H9 (cell line): Measurements from ENCODE around the gene GTPBP4. TPM values are rescaled to one million over a fixed set of nuclear protein-coding genes. Genes with fewer than 3 reads are reported as not detected.

ENCODE experiments used
- DNase-seq: peaks from one replicate; pipeline ENCODE4 v3.0.0-alpha.2; 2017
- H2AFZ ChIP-seq: one replicate; pipeline ENCODE4 v1.6.1; 2013; ENCODE audit warnings: mild to moderate bottlenecking, low read length, control low read depth, moderate library complexity
- H2AK5ac ChIP-seq: 2 replicates; pipeline ENCODE4 v1.6.1; 2013; ENCODE audit warnings: low read length, control low read depth, mixed read lengths; ENCODE audit not compliant: insufficient read length
- H2BK120ac ChIP-seq: one replicate; pipeline ENCODE4 v1.6.1; 2013; ENCODE audit warnings: low read depth, mild to moderate bottlenecking, low read length, control low read depth, inconsistent platforms; ENCODE audit not compliant: poor library complexity, severe bottlenecking
- H2BK12ac ChIP-seq: 2 replicates; pipeline ENCODE4 v1.6.1; 2013; ENCODE audit warnings: low read length, control low read depth, mixed read lengths, low read depth; ENCODE audit not compliant: insufficient read length
- H2BK15ac ChIP-seq: 2 replicates; pipeline ENCODE4 v1.6.1; 2013; ENCODE audit warnings: low read depth, low read length, control low read depth
- H2BK20ac ChIP-seq: one replicate; pipeline ENCODE4 v1.6.1; 2013; ENCODE audit warnings: low read depth, mild to moderate bottlenecking, low read length, control low read depth, inconsistent platforms; ENCODE audit not compliant: poor library complexity, severe bottlenecking
- H2BK5ac ChIP-seq: 2 replicates; pipeline ENCODE4 v1.6.1; 2013; ENCODE audit warnings: low read length, control low read depth, mixed read lengths; ENCODE audit not compliant: insufficient read length
- H3K14ac ChIP-seq: 2 replicates; pipeline ENCODE4 v1.6.1; 2013; ENCODE audit warnings: low read length, control low read depth; ENCODE audit not compliant: insufficient read depth
- H3K18ac ChIP-seq: 2 replicates; pipeline ENCODE4 v1.6.1; 2013; ENCODE audit warnings: low read depth, mild to moderate bottlenecking, mixed read lengths, low read length, control low read depth; ENCODE audit not compliant: insufficient read length
- H3K23ac ChIP-seq: 2 replicates; pipeline ENCODE4 v1.6.1; 2013; ENCODE audit warnings: low read length, control low read depth, mixed read lengths, low read depth; ENCODE audit not compliant: insufficient read length
- H3K23me2 ChIP-seq: 2 replicates; pipeline ENCODE4 v1.6.1; 2013; ENCODE audit warnings: low read depth, mild to moderate bottlenecking, mixed read lengths, low read length, control low read depth; ENCODE audit not compliant: insufficient read length, poor library complexity, severe bottlenecking
- H3K27ac ChIP-seq: 2 replicates; pipeline ENCODE4 v1.5.1; 2013; ENCODE audit warnings: low read length, control low read depth, mixed read lengths, low read depth; ENCODE audit not compliant: insufficient read length
- H3K27me3 ChIP-seq: 2 replicates; pipeline ENCODE4 v1.6.1; 2013; ENCODE audit warnings: low read length, control low read depth, inconsistent platforms; ENCODE audit not compliant: insufficient read depth
- H3K4ac ChIP-seq: 2 replicates; pipeline ENCODE4 v1.6.1; 2013; ENCODE audit warnings: low read depth, mild to moderate bottlenecking, control low read depth, inconsistent platforms, low read length, moderate library complexity
- H3K4me1 ChIP-seq: 2 replicates; pipeline ENCODE4 v1.6.1; 2013; ENCODE audit warnings: low read length, control low read depth, inconsistent platforms; ENCODE audit not compliant: insufficient read depth
- H3K4me2 ChIP-seq: 2 replicates; pipeline ENCODE4 v1.6.1; 2013; ENCODE audit warnings: low read length, control low read depth, mixed read lengths; ENCODE audit not compliant: insufficient read length, insufficient read depth
- H3K56ac ChIP-seq: 2 replicates; pipeline ENCODE4 v1.6.1; 2013; ENCODE audit warnings: low read depth, mild to moderate bottlenecking, mixed read lengths, low read length, control low read depth; ENCODE audit not compliant: insufficient read length
- H3K79me1 ChIP-seq: 2 replicates; pipeline ENCODE4 v1.6.1; 2013; ENCODE audit warnings: low read depth, mild to moderate bottlenecking, moderate library complexity, low read length, control low read depth, inconsistent platforms; ENCODE audit not compliant: insufficient read depth, poor library complexity, severe bottlenecking
- H3K79me2 ChIP-seq: 2 replicates; pipeline ENCODE4 v1.6.1; 2013; ENCODE audit warnings: low read length, control low read depth, inconsistent platforms; ENCODE audit not compliant: insufficient read depth
- H3K9ac ChIP-seq: 2 replicates; pipeline ENCODE4 v1.6.1; 2013; ENCODE audit warnings: low read length, control low read depth, mixed read lengths; ENCODE audit not compliant: insufficient read length; ENCODE audit errors: extremely low read depth
- H3K9me3 ChIP-seq: one replicate; pipeline ENCODE4 v1.6.1; 2013; ENCODE audit warnings: low read depth, low read length, inconsistent platforms; ENCODE audit not compliant: control insufficient read depth
- H3T11ph ChIP-seq: one replicate; pipeline ENCODE4 v1.6.1; 2013; ENCODE audit warnings: mild to moderate bottlenecking, low read length, control low read depth, inconsistent platforms
- H4K20me1 ChIP-seq: one replicate; pipeline ENCODE4 v1.6.1; 2013; ENCODE audit not compliant: control insufficient read depth, insufficient read length, insufficient read depth
- H4K5ac ChIP-seq: 2 replicates; pipeline ENCODE4 v1.6.1; 2013; ENCODE audit warnings: low read depth, mild to moderate bottlenecking, mixed read lengths, low read length, control low read depth; ENCODE audit not compliant: insufficient read length
- H4K8ac ChIP-seq: replicated peaks from 2 replicates; pipeline ENCODE4 v1.6.1; 2013; ENCODE audit warnings: low read length, control low read depth, mixed read lengths, low read depth; ENCODE audit not compliant: insufficient read length
- H4K91ac ChIP-seq: 2 replicates; pipeline ENCODE4 v1.6.1; 2013; ENCODE audit warnings: low read depth, mild to moderate bottlenecking, moderate library complexity, mixed read lengths, low read length, control low read depth; ENCODE audit not compliant: insufficient read length
- H3K27ac Mint-ChIP-seq, 3 experiments: 2 replicates in 2 of 3; 3 replicates in 1 of 3; pipeline ENCODE4 v1.8.0; 2020 to 2021; ENCODE audit warnings: mixed read lengths in 3 of 3, mild to moderate bottlenecking in 1 of 3, moderate library complexity in 1 of 3
- H3K27me3 Mint-ChIP-seq: 2 replicates; pipeline ENCODE4 v1.8.0; 2021; ENCODE audit warnings: low read depth, mild to moderate bottlenecking, moderate library complexity, mixed read lengths
- H3K36me3 Mint-ChIP-seq, 3 experiments: 2 replicates in 2 of 3; 3 replicates in 1 of 3; pipeline ENCODE4 v1.8.0; 2020 to 2021; ENCODE audit warnings: low read depth in 3 of 3, mixed read lengths in 3 of 3; ENCODE audit not compliant: insufficient read depth in 1 of 3
- H3K4me1 Mint-ChIP-seq, 2 experiments: 2 replicates each; pipeline ENCODE4 v1.8.0; 2020; ENCODE audit warnings: mixed read lengths in 2 of 2
- H3K4me3 Mint-ChIP-seq, 2 experiments: 2 replicates in 1 of 2; 3 replicates in 1 of 2; pipeline ENCODE4 v1.8.0; 2020 to 2021; ENCODE audit warnings: mild to moderate bottlenecking in 2 of 2, mixed read lengths in 2 of 2, moderate library complexity in 1 of 2
- H3K9me3 Mint-ChIP-seq, 2 experiments: 2 replicates in 1 of 2; 3 replicates in 1 of 2; pipeline ENCODE4 v1.8.0; 2020; ENCODE audit warnings: mild to moderate bottlenecking in 2 of 2, mixed read lengths in 2 of 2, moderate library complexity in 1 of 2
- WGBS: extraction: QIAGEN DNeasy Blood & Tissue Kit; methylation state at CpG from one replicate; pipeline ENCODE4 v1.1.7; 2013; ENCODE audit warnings: missing lambda C conversion rate, low lambda C conversion rate, mixed read lengths; ENCODE audit not compliant: insufficient read length; ENCODE audit errors: extremely low coverage; 5-methylcytosine and 5-hydroxymethylcytosine counted together
- total RNA-seq: library from RNA; stranded (reverse); gene quantifications from 2 replicates; pipeline ENCODE4 v1.2.1, GENCODE V29; 2021
- TF ChIP-seq, protein P1 (sequence below): fragments of 200-600 bp; sonication (generic); conservative IDR thresholded peaks from 3 replicates; pipeline ENCODE4 v1.8.0; 2021; ENCODE audit warnings: antibody characterized with exemption, mild to moderate bottlenecking

GTPBP4 gene
- total RNA-seq, 1 experiment from 2014 or later = 134 TPM

DNA sequence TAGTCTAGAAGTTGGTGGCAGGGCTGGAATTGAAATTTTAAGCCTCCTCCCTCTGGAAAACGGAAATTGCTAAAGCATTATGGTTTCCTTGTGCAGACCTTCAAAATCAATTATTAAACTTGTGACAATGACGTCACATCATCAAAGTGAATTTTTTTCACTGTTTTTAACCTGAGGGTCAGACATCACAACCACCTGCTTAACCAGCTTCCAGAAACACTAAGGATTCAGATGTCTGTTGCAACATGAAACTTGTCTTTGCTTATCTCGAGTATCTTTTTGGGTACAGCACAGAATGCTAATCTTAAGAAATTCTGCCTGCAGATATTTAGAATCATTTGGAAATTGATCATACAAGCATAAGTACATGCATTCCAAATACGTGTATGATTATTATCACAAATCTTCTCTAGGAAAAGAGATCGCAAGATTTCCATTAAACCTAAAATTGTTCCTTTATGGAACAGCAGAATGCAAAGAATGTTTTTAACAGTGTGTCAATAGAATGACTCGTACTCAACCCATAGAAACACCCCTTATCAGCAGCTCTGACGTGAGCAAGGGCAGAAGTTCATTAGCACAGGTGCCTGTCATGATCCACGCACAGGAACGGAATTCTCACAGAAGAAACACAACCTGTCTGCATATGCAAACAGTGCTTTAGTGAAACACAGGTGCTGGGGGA lies 4.1 kb upstream of the GTPBP4 start:
- Histone ChIP-seq H3K4me1 (no peaks in the 10 kb centered on the region), H3T11ph (no peak overlapping the region), H2BK12ac (no peak overlapping the region), H2BK5ac (no peak overlapping the region), H3K18ac (no peak overlapping the region), H3K14ac (no peak overlapping the region), H2AFZ (no peak overlapping the region), H4K8ac (no peak overlapping the region), H3K79me2 (peaks cover 6% of the 10 kb centered on the region; the same call in 1 of the 2 replicates), H4K91ac (no peak overlapping the region), H3K27me3 (no peaks in the 10 kb centered on the region), H3K9ac (no peak overlapping the region), H3K9me3 (peaks cover 22% of the 10 kb centered on the region), H3K4me2 (no peak overlapping the region), H2AK5ac (no peak overlapping the region), H3K23ac (no peak overlapping the region), H3K56ac (no peak overlapping the region), H2BK15ac (no peak overlapping the region), H3K27ac (no peak overlapping the region), H3K23me2 (peaks cover 8% of the 10 kb centered on the region), H2BK120ac (no peak overlapping the region), H4K20me1 (no peaks in the 10 kb centered on the region), H3K4ac (no peak overlapping the region), H4K5ac (no peak overlapping the region), H2BK20ac (no peak overlapping the region), H3K79me1 (no peaks in the 10 kb centered on the region)
- no CpG with 5 or more reads among the region's 9 CpGs for WGBS
- TF ChIP-seq, protein P1, sequence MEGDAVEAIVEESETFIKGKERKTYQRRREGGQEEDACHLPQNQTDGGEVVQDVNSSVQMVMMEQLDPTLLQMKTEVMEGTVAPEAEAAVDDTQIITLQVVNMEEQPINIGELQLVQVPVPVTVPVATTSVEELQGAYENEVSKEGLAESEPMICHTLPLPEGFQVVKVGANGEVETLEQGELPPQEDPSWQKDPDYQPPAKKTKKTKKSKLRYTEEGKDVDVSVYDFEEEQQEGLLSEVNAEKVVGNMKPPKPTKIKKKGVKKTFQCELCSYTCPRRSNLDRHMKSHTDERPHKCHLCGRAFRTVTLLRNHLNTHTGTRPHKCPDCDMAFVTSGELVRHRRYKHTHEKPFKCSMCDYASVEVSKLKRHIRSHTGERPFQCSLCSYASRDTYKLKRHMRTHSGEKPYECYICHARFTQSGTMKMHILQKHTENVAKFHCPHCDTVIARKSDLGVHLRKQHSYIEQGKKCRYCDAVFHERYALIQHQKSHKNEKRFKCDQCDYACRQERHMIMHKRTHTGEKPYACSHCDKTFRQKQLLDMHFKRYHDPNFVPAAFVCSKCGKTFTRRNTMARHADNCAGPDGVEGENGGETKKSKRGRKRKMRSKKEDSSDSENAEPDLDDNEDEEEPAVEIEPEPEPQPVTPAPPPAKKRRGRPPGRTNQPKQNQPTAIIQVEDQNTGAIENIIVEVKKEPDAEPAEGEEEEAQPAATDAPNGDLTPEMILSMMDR = no peak
- Mint-ChIP-seq H3K4me3 (no peak overlapping the region), H3K27ac (no peak overlapping the region), H3K9me3 (peaks cover 25 to 28% of the 10 kb centered on the region in 2 experiments), H3K27me3 (peaks cover 1% of the 10 kb centered on the region; the same call in 1 of the 2 replicates), H3K36me3 (peaks cover 20 to 27% (median 22%) of the 10 kb centered on the region in 3 experiments), H3K4me1 (peaks cover 4 to 6% of the 10 kb centered on the region in 2 experiments)
- DNase-seq = no peak
